A673 (cell line): ENCODE results near the gene INHBC.

ENCODE experiments used
- EZH2 ChIP-seq: fragments of 200-600 bp; sonication (generic); IDR thresholded peaks from 2 replicates; pipeline ENCODE4 v1.6.1; 2017; ENCODE audit warnings: borderline replicate concordance, low read depth, mild to moderate bottlenecking, mixed read lengths, antibody characterized with exemption, low read length; ENCODE audit not compliant: poor library complexity, severe bottlenecking
- TF ChIP-seq, protein P1 (sequence below): fragments of 300-800, 200-600 bp; sonication (generic); conservative IDR thresholded peaks from 2 replicates; pipeline ENCODE4 v1.5.1; 2017; ENCODE audit warnings: low read depth, mild to moderate bottlenecking, antibody characterized with exemption, low read length, moderate library complexity, mixed read lengths

DNA sequence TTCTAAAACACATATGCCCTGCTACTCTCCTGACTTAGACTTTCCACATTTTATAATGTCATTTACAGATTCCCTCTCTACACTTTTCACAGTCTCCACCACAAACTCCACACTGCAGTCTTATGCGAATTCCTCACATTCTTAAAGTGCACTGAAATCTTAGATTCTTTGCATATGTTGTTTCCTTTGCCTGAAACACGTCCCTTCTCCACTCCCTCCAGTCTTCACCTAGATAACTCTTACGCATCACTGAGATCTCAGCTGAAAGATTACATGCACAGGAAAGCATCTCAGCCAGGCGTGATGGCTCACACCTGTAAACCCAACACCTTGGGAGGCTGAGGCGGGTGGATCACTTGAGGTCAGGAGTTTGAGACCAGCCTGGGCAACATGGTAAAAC, 48.9 kb downstream of the INHBC start:
- TF ChIP-seq, protein P1, sequence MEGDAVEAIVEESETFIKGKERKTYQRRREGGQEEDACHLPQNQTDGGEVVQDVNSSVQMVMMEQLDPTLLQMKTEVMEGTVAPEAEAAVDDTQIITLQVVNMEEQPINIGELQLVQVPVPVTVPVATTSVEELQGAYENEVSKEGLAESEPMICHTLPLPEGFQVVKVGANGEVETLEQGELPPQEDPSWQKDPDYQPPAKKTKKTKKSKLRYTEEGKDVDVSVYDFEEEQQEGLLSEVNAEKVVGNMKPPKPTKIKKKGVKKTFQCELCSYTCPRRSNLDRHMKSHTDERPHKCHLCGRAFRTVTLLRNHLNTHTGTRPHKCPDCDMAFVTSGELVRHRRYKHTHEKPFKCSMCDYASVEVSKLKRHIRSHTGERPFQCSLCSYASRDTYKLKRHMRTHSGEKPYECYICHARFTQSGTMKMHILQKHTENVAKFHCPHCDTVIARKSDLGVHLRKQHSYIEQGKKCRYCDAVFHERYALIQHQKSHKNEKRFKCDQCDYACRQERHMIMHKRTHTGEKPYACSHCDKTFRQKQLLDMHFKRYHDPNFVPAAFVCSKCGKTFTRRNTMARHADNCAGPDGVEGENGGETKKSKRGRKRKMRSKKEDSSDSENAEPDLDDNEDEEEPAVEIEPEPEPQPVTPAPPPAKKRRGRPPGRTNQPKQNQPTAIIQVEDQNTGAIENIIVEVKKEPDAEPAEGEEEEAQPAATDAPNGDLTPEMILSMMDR = no peak
- TF ChIP-seq EZH2 = no peak
